Skin of body (tissue), 2 donors: ENCODE results near the gene AKT1. TPM values are rescaled to one million over a fixed set of nuclear protein-coding genes. Genes with fewer than 3 reads are reported as not detected.
A peak's percentile ranks its signal among the peaks of the same experiment; 100 is the strongest.

ENCODE experiments used
- DNase-seq: peaks from one replicate; lab custom pipeline; 2025; lab: John Stamatoyannopoulos, UW
- total RNA-seq: library from RNA; depleted of rRNA; stranded (reverse); fragments of >200 nt; gene quantifications from one replicate; pipeline ENCODE4 v1.2.3, GENCODE V29; 2014

The AKT1 gene
- total RNA-seq, 1 donor from 2014 or later: 62.3 TPM

DNA sequence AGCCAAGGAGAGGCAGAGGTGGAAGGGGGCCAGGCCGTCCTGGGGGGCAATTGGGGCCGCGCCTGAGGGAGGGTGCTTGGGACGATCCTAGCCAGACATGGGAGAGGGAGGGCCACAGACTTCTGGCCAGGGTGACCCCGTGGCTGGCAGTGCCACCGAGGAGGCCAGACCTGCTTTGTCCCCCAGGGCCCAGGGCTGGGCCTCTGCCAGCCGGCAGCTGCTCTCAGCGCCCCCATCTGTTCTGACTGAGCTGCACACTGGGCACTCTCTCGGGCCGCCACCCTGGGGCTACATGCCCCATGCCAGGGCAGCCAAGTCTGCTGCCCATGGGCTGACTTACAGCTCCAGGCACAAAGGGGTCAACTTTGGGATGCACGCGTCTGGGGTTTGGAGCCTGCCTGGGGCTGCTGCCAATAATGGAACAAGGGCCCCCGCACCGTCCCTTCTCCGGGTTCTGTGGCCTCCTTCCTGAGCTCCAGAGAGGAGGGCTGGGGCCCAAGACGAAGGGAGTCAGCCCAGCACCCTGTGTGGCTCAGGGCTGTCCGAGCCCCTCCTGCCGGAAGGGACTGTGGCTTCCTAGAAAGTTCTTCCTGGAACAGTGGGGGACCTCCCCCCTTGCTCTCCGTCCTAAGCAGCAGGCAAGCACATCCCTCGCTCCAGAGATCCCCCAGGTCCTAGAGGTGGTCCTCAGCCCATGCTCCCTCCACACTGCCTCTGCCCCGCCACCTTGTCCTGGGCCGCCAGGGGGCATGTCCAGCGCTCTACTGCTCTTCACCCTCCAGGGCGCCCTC is 70.4 kb downstream of the AKT1 start:
- DNase-seq: peak; percentile 25

DNA sequence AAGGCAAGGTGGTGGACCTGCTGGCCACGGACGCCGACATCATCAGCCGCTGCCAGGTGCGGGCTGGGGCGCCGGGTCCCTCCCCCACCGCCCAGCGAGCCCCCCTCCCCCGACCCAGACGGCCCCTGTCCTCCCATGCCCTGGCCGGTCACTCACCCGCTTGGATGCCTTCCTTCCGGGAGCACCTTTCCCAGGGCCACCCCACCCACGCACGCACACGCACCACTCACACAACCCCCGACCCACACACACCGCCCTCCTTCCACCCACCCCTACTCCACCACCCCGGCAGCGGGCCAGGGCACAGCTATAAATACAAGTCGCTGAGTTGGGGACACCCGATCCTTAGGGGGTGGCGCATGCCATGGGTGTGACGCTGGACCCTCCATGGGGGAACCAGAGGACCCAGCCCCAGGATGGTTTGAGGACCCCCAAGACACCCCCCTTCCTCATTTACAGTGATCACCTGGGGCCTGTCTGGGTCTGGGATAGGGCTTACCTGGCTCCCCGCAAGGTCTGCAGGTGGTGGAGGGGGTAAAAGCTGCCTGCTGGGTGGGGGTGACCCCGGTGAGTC is 71.1 kb downstream of the AKT1 start:
- DNase-seq: no peak

DNA sequence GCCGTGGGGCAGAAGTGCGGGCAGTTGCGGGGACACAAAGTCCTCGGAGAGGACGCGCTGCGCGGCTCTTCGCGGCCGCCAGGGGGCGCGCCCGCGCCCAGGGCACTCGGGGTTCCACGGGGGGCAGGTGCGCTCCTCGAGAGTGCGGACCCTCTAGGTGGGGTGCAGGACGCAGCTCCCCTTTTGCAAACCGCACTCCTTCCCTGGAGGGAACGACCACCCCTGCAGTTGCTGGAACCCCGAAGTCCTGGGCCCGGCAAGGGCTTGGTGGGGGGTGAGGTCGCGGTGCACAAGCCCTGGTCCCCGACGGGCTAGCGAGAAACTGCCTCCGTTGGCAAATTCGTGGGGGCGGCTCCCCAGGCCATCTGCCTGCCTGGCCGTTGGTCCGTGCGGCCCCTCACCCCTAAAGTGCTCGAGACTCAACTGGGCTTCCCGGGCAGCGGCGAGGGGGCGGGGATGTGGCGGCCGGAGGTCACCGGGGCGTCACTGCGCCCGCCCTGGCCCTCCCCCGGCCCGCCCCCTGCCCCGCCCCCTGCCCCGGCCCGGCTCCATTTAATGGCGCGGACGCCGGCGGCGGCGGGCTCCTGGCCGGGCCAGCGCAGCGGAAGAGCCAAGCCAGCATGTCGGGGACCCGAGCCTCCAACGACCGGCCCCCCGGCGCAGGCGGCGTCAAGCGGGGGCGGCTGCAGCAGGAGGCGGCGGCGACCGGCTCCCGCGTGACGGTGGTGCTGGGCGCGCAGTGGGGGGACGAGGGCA is 71.7 kb downstream of the AKT1 start, which contains the start of gene ADSS1:
TSS of gene ADSS1 (plus strand) at position 579 of the 756 bp plus-strand sequence. CDS start at position 621, 42 bp downstream.
- DNase-seq: no peak

DNA sequence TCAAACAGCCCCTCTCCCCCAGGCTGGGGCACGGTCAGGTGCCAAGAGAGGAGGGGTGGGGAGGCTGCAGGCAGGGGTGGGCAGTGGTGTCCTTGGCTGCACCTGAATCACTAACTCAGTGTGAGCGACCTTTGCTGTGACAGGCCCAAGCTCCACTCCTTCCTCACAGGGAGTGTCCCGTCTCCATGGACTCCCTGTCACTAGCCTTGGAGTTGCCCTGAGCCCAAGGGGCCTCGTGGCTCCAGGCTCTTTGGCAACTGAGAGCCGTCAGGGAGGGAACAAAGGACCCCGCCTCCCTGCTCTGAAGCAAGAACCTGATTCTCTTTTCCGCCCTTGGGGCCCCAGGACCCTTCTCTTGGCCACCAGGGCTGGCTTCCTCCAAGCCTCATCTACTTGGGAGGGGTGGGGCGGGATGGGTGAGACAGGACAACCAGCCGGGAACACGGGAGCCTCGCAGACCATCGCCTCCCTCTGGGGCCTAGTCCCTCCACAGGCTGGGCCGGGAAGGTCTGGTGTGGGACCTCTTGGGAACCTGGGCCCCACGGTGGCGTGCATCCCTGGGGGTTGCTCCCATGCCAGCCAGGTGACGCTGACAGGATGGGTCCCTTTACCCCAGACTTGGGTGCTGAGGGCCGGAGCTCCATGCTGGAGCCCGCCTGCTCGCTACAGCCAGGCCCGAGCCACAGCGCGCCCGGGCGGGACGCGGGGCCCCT is 72.5 kb downstream of the AKT1 start:
- no peak for DNase-seq

DNA sequence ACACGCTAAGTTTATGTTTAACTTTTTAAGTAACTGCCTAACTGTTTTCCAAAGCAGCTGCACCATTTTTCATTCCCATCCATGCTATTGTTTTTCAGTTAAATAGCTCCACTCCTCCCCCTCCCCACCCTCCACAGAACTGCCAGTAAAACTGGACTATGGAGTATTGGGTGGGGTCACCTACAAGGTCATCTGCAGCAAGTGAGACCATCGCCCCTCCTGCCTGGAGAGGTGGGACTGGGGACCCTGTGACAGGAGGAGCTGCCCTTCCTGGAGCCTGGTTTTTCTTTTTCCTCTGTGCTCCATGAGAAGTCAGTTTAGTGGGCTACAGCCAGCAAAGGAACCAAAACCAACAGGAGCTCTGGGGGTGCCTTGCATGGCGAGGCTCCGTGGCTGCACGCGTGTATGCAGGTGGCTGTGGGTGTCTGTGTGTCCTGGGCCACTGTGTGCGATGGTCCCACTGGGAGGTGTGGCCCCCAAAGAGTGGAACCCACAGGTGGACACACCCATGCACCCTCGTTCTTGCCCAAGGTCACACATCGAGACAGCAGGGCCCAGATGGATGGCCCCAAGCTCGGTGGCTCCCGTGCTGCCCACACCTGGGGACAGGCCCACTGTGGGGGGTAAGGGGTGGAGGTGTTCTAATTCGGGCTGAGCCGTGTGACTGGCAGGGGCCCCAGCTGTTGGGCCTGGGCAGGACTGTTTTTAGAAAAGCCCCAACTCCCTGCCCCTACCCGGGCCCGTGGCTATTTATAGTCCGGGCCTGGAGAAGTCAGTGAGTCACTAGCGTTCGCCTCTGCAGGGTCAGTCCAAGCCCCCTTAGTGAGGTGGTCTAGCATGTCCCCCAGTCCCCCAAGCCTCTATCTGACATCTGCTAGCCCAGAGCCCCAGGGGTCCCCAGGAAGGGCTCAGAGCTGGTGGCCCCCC is 73.8 kb downstream of the AKT1 start:
- DNase-seq: no peak

Other genes with a start within 250 kb of the AKT1 start
- 6.8 TPM for gene C14orf180, start 216.0 kb downstream of the AKT1 start, total RNA-seq
- 0.39 TPM for gene TMEM179, start 191.0 kb downstream of the AKT1 start, total RNA-seq
- 25.7 TPM for gene INF2, start 106.1 kb downstream of the AKT1 start, total RNA-seq
- 16.9 TPM for gene ADSS1, start 71.5 kb downstream of the AKT1 start, total RNA-seq
- gene SIVA1, start 42.6 kb downstream of the AKT1 start, total RNA-seq: 40.1 TPM
- 2.8 TPM for gene ZBTB42, start 5.4 kb upstream of the AKT1 start, total RNA-seq
- gene CEP170B, start 69.5 kb upstream of the AKT1 start, total RNA-seq: 10.2 TPM
- 5.6 TPM for gene PLD4, start 129.1 kb upstream of the AKT1 start, total RNA-seq
- gene AHNAK2, start 182.6 kb upstream of the AKT1 start, total RNA-seq: 52.0 TPM
- 3.5 TPM for gene CLBA1, start 190.0 kb upstream of the AKT1 start, total RNA-seq
- gene CDCA4, start 225.3 kb upstream of the AKT1 start, total RNA-seq: 23.6 TPM